Stimulated activated CD4-positive, alpha-beta T cell treated with anti-CD3 and anti-CD28 coated beads, Interleukin-2, amount 100 ng/mL, for 48 hours (primary cell): ENCODE results near the gene PABPC1L2A.
"Not testable (repeated sequence)": the region's sequence is repeated elsewhere in the genome, so short reads cannot be mapped to it uniquely, and the experiment has no call there.

Source experiments
- DNase-seq, 2 donors: peaks; one replicate each; pipeline ENCODE4 v3.0.0-alpha.2; 2020

PABPC1L2A gene

DNA sequence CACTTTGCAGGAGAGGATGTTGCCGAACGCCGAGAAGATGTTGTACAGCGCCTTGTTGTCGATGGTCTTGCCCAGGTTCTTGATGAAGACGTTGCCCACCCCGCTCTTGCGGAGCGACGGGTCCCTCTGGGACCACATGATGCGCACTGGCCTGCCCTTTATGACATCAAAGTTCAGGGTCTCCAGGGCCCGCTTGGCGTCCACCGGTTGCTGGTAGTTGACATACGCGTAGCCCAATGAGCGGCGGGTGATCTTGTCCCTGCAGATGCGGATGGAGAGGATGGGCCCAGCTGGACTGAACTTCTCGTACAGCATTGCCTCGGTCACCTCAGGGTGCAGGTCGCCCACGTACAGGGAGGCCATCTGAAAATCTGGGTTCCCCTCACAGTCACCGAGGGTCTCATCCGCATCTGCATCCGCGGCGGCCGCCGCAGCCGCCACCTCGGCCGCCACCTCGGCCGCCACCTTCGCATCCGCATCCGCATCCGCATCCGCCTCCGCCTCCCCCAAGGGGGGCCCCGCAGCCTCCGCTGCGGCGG, at the start of gene PABPC1L2A:
TSS of gene PABPC1L2A (minus strand) at position 489 of the 539 bp plus-strand sequence. CDS start at position 363, 126 bp downstream.
- not testable (repeated sequence) for DNase-seq

DNA sequence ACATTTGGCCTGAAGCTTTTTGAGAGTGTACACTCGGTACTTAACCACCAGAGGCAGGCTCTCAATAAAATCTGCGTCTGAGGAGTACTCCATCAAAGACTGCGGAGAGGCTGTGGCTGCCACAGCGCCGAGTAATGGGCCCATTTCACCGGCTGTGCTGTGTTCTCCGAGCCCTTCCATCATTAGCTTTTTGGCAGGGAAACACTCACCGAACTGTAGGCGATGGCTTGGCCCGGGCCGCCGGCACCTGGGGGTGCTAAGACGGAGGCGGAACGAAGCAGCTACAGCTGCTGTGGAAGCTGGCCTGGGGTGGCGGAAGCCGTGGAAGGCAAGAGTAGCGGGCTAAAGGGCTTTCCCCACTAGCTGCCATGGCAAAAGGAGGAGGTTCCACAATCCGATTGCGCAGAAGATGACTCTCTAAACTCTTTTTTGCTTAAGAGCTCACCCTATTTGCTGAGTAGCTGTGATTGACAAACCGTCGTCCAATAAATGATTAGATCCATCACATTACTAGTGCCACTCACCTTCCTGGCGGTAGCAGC, 48.5 kb upstream of the PABPC1L2A start:
- DNase-seq: no peak

GRCh38 chrX:73126240-73126639, 46.9 kb upstream of the PABPC1L2A start:
- no peak for DNase-seq

DNA sequence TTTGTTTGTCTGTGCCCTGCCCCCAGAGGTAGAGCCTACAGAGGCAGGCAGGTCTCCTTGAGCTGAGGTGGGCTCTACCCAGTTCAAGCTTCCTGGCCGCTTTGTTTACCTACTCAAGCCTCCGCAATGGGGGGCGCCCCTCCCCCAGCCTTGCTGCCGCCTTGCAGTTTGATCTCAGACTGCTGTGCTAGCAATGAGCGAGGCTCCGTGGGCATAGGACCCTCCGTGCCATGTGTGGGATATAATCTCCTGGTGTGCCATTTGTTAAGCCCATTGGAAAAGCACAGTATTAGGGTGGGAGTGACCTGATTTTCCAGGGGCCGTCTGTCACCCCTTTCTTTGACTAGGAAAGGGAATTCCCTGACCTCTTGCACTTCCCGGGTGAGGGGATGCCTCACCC, 20.2 kb upstream of the PABPC1L2A start:
- DNase-seq: not testable (repeated sequence)

DNA sequence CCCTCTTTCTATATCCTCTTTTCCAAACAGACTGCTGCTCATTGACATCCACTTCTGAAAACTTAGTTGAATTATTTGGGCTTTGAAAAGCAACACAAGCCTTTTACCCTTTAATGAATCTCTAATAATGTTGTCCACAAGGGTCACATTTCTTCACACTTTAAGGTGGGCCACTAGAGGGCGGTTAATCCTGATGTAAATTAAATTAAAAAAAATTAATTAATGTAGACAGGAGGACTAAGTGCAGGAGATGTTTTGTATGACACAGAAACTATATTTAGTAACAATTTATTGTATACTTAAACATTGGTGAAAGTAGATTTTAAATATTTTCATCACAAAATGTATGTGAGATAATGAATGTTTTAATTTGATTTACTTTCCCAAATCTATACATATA, 7.5 kb upstream of the PABPC1L2A start:
- not testable (repeated sequence) for DNase-seq

- not testable (repeated sequence) for DNase-seq
These were observed 572 bp upstream of the PABPC1L2A start for GRCh38 chrX:73079884-73080283.

- not testable (repeated sequence) for DNase-seq
These were observed 715 bp downstream of the PABPC1L2A start for GRCh38 chrX:73078597-73078996.

GRCh38 chrX:73076838-73077237, 2.5 kb downstream of the PABPC1L2A start:
- no peak for DNase-seq

DNA sequence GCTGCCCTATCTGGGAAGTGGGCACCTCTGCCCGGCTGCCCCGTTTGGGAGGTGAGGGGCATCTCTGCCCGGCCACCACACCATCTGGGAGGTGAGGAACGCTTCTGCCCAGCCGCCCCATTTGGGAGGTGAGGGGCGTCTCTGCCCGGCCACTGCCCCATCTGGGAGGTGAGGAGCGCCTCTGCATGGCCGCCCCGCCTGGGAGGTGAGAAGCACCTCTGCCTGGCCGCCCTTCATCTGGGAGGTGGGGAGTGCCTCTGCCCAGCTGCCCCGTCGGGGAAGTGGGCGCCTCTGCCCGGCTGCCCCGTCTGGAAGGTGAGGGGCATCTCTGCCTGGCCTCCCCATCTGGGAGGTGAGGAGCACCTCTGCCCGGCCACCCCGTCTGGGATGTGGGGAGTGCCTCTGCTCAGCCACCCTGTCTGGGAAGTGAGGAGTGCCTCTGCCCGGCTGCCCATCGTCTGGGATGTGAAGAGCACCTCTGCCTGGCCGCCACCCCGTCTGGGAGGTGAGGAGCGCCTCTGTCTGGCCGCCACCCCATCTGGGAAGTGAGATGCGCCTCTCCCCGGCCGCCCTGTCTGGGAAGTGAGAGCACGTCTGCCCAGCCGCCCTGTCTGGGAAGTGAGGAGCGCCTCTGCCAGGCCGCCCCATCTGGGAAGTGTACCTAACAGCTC, 9.8 kb downstream of the PABPC1L2A start:
- DNase-seq: no peak

DNA sequence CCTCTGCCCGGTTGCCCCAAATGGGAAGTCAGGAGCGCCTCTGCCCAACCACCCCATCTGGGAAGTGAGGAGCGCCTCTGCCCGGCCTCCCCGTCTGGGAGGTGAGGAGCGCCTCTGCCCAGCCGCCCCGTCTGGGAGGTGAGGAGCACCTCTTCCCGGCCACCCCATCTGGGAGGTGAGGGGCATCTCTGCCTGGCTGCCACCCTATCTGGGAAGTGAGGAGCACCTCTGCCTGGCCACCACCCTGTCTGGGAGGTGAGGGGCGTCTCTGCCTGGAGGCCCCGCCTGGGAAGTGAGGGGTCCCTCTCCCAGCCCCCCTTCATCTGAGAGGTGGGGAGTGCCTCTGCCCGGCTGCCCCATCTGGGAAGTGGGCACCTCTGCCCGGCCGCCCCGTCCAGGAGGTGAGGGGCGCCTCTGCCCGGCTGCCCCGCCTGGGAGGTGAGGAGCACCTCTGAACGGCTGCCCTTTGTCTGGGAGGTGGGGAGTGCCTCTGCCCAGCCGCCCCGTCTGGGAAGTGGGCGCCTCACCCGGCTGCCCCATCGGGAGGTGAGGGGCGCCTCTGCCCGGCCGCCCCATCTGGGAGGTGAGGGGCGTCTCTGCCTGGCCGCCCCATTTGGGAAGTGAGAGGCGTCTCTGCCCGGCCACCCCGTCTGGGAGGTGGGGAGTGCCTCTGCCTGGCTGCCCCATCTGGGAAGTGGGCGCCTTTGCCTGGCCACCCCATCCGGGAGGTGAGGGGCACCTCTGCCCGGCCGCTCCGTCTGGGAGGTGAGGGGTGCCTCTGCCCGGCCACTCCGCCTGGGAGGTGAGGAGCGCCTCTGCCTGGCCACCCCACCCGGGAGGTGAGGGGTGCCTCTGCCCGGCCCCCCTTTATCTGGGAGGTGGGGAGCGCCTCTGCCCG, 10.6 kb downstream of the PABPC1L2A start:
- no peak for DNase-seq

DNA sequence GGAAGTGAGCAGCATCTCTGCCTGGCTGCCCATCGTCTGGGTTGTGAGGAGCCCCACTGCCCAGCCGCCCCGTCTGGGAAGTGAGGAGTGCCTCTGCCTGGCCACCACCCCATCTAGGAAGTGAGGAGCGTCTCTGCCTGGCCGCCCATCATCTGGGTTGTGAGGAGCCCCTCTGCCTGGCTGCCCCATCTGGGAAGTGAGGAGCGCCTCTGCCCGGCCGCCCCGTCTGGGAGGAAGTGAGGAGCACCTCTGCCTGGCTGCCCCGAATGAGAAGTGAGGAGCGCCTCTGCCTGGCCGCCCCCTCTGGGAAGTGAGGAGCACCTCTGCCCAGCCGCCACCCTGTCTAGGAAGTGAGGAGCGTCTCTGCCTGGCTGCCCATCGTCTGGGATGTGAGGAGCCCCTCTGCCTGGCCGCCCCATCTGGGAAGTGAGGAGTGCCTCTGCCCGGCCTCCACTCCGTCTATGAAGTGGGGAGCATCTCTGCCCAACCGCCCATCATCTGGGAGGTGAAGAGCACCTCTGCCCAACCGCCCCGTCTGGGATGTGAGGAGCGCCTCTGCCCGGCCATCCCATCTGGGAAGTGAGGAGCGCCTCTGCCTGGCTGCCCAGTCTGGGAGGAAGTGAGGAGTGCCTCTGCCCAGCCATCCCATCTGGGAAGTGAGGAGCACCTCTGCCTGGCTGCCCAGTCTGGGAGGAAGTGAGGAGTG, 11.4 kb downstream of the PABPC1L2A start:
- DNase-seq: not testable (repeated sequence)

GRCh38 chrX:73028876-73029275, 50.4 kb downstream of the PABPC1L2A start:
- DNase-seq: no peak
